Tibial nerve (tissue), 4 donors: ENCODE measurements around the gene SYTL3. TPM values are rescaled to one million over a fixed set of nuclear protein-coding genes. Genes with fewer than 3 reads are reported as not detected.

Experiments used
- DNase-seq, 2 donors: peaks; one replicate each; pipeline ENCODE4 v3.0.0-alpha.2; 2019; ENCODE audit warnings: low spot score in 2 of 2
- H3K27ac ChIP-seq, 4 donors: fragments of 200-600 bp; sonication (generic) in 3 of 4; one replicate each; pipeline ENCODE4 v1.5.1; 2017 to 2019; ENCODE audit warnings: mild to moderate bottlenecking in 1 of 4
- H3K27me3 ChIP-seq, 2 donors: fragments of 200-600 bp; sonication (generic) in 1 of 2; one replicate each; pipeline versions ENCODE4 v1.5.1 to v1.6.0; 2017 to 2019
- H3K36me3 ChIP-seq, 3 donors: fragments of 200-600 bp; sonication (generic); one replicate each; pipeline ENCODE4 v1.5.1; 2018 to 2019
- H3K4me1 ChIP-seq, 4 donors: fragments of 200-600 bp; sonication (generic) in 3 of 4; one replicate each; pipeline ENCODE4 v1.5.1; 2017 to 2019
- H3K4me3 ChIP-seq, 4 donors: fragments of 200-600 bp; sonication (generic) in 3 of 4; one replicate each; pipeline ENCODE4 v1.5.1; 2017 to 2019; ENCODE audit warnings: mild to moderate bottlenecking in 1 of 4, moderate library complexity in 1 of 4
- H3K9me3 ChIP-seq, 4 donors: fragments of 200-600 bp; sonication (generic) in 3 of 4; one replicate each; pipeline ENCODE4 v1.5.1; 2017 to 2019
- CTCF ChIP-seq, 5 experiments: fragments of 200-600 bp in 3 of 5; fragments of 450-650 bp in 2 of 5; sonication (generic) in 3 of 5; IDR thresholded peaks; one replicate each; pipeline ENCODE4 v1.5.1; 2016 to 2019; ENCODE audit warnings: antibody characterized with exemption in 5 of 5, mild to moderate bottlenecking in 3 of 5, moderate library complexity in 2 of 5
- EP300 ChIP-seq, 2 donors: sonication (generic); formaldehyde crosslinking; IDR thresholded peaks; one replicate each; pipeline ENCODE4 v1.6.1; 2017; ENCODE audit warnings: antibody characterized with exemption in 2 of 2, mild to moderate bottlenecking in 1 of 2
- POLR2A ChIP-seq, 2 donors: fragments of 450-650 bp; IDR thresholded peaks; one replicate each; pipeline ENCODE4 v1.6.1; 2017; ENCODE audit warnings: antibody characterized with exemption in 2 of 2, mild to moderate bottlenecking in 2 of 2, moderate library complexity in 2 of 2
- WGBS, 2 donors: methylation state at CpG; one replicate each; pipeline ENCODE4 v1.1.5; 2018; 5-methylcytosine and 5-hydroxymethylcytosine counted together
- total RNA-seq, 4 donors: library from RNA; depleted of rRNA; stranded (reverse); fragments of >200 nt; gene quantifications; one replicate each; pipeline ENCODE4 v1.1.0, GENCODE V29; 2016

SYTL3 gene
- total RNA-seq, 4 donors from 2014 or later, result 1.3 to 6.7 (median 3.6) TPM

- Histone ChIP-seq H3K4me3 (no peak overlapping the region), H3K27ac (peak overlapping the region in 3 of 4 donors; percentile 56 to 73 (median 58)), H3K4me1 (peaks cover 0 to 43% (median 3%) of the 10 kb centered on the region in 4 donors), H3K27me3 (no peaks in the 10 kb centered on the region), H3K9me3 (no peaks in the 10 kb centered on the region), H3K36me3 (peaks cover 3 to 98% (median 41%) of the 10 kb centered on the region in 3 donors)
- 60 to 73% methylated on average over 6 of the region's 6 CpGs for WGBS, 2 donors
- no peak for TF ChIP-seq POLR2A (IDR thresholded peaks at IDR 0.05)
- TF ChIP-seq EP300 (IDR thresholded peaks at IDR 0.05), result peak in 1 of 2 donors; percentile 12
- no peak for TF ChIP-seq CTCF (IDR thresholded peaks at IDR 0.05)
- no peak for DNase-seq
Observed at GRCh38 chr6:158772851-158773371, 123.1 kb downstream of the SYTL3 start.

GRCh38 chr6:158773581-158774449, 124.0 kb downstream of the SYTL3 start:
- Histone ChIP-seq H3K27me3 (no peaks in the 10 kb centered on the region), H3K4me3 (no peak overlapping the region), H3K4me1 (peaks cover 0 to 43% (median 3%) of the 10 kb centered on the region in 4 donors), H3K36me3 (peaks cover 0 to 98% (median 35%) of the 10 kb centered on the region in 3 donors), H3K27ac (peak overlapping the region in 3 of 4 donors; percentile 56 to 73 (median 58)), H3K9me3 (no peaks in the 10 kb centered on the region)
- no peak for DNase-seq
- 67 to 70% methylated on average over 21 of the region's 21 CpGs for WGBS, 2 donors
- TF ChIP-seq CTCF (IDR thresholded peaks at IDR 0.05), result no peak
- no peak for TF ChIP-seq EP300 (IDR thresholded peaks at IDR 0.05)
- TF ChIP-seq POLR2A (IDR thresholded peaks at IDR 0.05), result no peak

GRCh38 chr6:158774717-158775449, 125.0 kb downstream of the SYTL3 start:
- 89 to 92% methylated on average over 17 of the region's 17 CpGs for WGBS, 2 donors
- no peak overlapping the region for H3K27ac ChIP-seq
- TF ChIP-seq POLR2A (IDR thresholded peaks at IDR 0.05), result no peak
- no peak for TF ChIP-seq CTCF (IDR thresholded peaks at IDR 0.05)
- no peak for TF ChIP-seq EP300 (IDR thresholded peaks at IDR 0.05)
- H3K9me3 ChIP-seq, result no peaks in the 10 kb centered on the region
- peaks cover 0 to 40% (median 3%) of the 10 kb centered on the region in 4 donors for H3K4me1 ChIP-seq
- no peak overlapping the region for H3K4me3 ChIP-seq
- no peaks in the 10 kb centered on the region for H3K27me3 ChIP-seq
- peaks cover 0 to 98% (median 28%) of the 10 kb centered on the region in 3 donors for H3K36me3 ChIP-seq
- DNase-seq, result no peak

- no peaks in the 10 kb centered on the region for H3K27me3 ChIP-seq
- TF ChIP-seq CTCF (IDR thresholded peaks at IDR 0.05), result no peak
- TF ChIP-seq EP300 (IDR thresholded peaks at IDR 0.05), result no peak
- TF ChIP-seq POLR2A (IDR thresholded peaks at IDR 0.05), result no peak
- 96 to 99% methylated on average over 5 of the region's 5 CpGs for WGBS, 2 donors
- no peak for DNase-seq
- no peak overlapping the region for H3K4me3 ChIP-seq
- peaks cover 0 to 31% (median 1%) of the 10 kb centered on the region in 4 donors for H3K4me1 ChIP-seq
- H3K36me3 ChIP-seq, result peaks cover 0 to 98% (median 26%) of the 10 kb centered on the region in 3 donors
- no peaks in the 10 kb centered on the region for H3K9me3 ChIP-seq
- no peak overlapping the region for H3K27ac ChIP-seq
Observed at GRCh38 chr6:158775832-158776231, 126.0 kb downstream of the SYTL3 start.
